Measurements from ENCODE around the gene ACP7.

The ACP7 gene

DNA sequence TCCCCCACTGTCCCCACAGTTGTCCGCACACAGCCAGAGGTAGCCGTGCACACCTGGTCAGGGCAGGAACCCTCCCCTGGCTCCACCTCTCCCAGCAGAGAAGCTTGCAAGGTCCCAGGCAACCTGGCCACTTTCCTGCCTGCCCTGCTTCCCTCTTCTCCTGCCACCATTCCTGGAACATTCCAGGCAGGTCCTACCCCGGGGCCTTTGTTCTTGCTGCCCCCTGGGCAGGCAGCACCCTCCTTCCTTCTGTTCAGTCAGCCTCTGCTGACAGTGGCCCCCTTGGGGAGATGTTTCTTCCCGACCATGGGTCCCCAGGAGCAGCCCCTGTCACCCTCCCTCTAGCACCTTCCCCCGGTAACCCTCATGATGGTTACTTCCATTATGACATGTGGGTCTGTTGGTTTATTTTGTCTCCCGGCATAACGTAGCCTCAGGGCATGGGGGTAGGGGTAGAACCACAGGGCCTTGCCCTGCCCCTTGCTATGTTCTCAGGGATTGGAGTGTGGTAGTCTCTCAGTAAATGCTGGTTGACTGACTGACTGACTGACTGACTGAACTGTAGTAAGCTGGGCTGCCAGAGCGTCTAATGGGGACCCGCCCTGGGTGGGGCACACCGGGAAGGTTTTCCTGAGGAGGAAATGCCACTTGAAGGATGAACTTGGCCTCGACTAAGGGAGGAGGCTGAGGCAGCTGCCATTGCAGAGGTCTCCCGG, 52.2 kb downstream of the ACP7 start:
- TF ChIP-seq ZFX (IDR thresholded peaks at IDR 0.05; ENCODE audit: borderline replicate concordance): no peak
- TF ChIP-seq, protein P1, sequence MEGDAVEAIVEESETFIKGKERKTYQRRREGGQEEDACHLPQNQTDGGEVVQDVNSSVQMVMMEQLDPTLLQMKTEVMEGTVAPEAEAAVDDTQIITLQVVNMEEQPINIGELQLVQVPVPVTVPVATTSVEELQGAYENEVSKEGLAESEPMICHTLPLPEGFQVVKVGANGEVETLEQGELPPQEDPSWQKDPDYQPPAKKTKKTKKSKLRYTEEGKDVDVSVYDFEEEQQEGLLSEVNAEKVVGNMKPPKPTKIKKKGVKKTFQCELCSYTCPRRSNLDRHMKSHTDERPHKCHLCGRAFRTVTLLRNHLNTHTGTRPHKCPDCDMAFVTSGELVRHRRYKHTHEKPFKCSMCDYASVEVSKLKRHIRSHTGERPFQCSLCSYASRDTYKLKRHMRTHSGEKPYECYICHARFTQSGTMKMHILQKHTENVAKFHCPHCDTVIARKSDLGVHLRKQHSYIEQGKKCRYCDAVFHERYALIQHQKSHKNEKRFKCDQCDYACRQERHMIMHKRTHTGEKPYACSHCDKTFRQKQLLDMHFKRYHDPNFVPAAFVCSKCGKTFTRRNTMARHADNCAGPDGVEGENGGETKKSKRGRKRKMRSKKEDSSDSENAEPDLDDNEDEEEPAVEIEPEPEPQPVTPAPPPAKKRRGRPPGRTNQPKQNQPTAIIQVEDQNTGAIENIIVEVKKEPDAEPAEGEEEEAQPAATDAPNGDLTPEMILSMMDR (IDR thresholded peaks at IDR 0.05): no peak
- peak overlapping the region; percentile 27; the same call in 1 of the 2 replicates for H3K27ac ChIP-seq

DNA sequence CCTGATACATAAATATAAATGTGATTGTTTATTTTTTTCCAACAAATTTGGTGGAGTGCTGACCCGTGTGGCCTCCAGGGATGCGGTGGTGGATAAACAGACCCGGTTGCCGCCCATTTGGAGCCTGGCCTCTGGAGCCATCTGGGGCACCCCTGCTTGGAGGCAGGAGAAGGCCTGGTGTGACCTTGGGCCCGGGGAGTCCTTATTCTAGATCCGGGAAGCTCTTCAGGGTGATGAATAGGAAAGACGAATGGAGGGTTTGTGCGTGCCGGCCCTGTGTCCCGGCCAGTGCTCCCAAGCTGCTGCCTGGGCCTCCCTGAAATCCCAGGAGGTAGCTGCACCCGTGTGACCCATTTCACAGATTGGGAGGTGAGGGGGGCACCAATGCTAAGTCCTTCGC, 53.0 kb downstream of the ACP7 start:
- TF ChIP-seq ZFX (IDR thresholded peaks at IDR 0.05; ENCODE audit: borderline replicate concordance): no peak
- TF ChIP-seq, protein P1 (IDR thresholded peaks at IDR 0.05): no peak
- H3K27ac ChIP-seq: peak overlapping the region; percentile 27; the same call in 1 of the 2 replicates

DNA sequence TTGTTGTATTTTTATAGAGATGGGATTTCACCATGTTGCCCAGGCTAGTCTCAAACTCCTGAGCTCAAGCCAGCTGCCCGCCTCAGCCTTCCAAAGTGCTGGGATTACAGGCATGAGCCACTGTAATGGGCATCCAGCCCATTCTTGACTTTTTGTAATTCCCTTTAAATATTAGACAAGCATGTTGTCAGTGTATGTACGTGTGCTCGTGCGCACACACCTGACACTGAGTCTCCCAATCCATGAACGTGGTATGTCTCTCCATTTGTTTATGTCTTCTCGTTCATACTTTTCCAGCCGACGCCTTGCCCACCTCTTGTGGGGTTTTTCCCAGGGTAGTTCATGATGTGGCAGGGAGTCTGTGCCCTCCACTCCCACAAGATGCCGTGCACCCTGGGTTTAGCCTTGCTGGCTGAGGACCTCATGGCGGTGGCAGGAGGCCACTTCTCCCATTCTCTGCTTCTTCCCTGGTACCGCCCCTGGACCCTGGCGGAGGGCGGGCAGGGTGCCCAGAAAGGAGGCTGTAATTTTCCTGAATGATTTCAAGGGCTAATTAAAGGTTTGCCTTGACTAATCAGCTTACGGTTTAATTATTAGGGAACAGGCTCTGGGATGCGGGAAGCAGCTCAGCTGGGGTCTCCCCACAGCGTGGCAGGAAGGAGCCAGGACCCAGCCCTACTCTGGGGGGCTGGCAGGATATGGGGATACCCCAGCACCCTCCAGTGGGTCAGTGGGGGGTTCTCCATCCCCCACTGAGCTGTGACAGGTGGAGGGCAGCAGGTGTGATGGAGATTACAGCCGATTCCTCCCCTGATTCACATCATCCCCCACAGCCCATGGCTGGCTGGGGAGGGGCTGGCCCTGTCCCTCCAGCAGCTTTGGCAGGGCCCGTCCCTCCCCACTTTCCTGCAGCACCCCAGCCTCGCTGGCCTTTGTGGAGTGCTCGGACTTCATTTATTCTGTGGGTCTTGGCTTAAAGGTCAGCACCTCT, 54.3 kb downstream of the ACP7 start:
- no peak for TF ChIP-seq ZFX (IDR thresholded peaks at IDR 0.05; ENCODE audit: borderline replicate concordance)
- TF ChIP-seq, protein P1 (IDR thresholded peaks at IDR 0.05): no peak
- no peak overlapping the region for H3K27ac ChIP-seq

DNA sequence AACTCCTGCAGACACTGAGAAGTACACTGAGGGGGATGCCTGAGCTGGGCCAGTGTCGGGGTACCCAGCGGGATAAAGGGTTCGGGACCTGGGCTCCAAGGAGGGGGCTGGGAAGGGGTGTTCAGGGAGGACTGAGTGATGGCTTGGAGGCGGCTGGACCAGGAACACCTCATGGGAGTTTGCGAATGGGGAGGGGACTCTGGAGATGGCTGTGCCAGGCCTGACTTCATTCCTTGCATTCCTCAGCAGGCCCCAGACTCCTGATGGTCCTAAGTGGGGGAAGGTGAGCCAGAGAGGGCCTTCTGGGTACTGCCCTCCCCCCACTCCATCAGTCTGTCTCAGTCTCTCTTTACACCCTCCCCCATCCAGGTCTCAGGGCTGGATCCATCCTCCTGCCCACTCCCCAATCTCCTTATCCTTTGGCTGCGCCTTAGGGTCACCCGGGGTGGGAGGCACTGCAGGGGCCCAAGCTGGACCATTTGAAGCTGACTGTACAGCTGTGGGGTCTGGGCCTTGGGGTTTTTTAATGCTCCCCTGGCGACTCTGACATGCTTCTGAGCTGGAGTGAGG, 55.2 kb downstream of the ACP7 start:
- TF ChIP-seq, protein P1 (IDR thresholded peaks at IDR 0.05): no peak
- no peak for TF ChIP-seq ZFX (IDR thresholded peaks at IDR 0.05; ENCODE audit: borderline replicate concordance)
- H3K27ac ChIP-seq: no peak overlapping the region

DNA sequence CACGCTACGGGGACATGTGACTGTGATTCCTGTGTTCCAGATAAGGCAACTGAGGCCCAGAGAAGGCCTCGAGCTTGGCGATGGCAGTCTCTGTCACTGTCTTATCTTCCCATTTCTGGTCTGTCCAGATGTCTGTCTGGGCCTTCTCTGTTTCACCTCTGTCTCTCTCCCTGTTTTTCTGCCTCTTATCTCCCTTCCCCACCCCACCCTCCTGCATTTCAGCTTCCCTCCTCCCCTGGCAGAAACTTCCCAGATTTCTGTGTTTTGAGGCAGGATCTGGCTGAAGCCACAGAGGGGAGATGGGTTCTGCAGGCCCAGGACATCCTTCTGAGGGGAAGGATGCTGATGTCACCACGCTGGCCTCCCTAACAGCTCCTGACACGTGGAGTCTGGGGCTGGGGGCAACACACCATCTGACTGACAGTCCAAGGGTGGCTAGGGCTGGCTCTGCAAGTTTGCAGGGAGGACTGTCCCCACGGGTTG, 55.8 kb downstream of the ACP7 start:
- H3K27ac ChIP-seq: no peak overlapping the region
- TF ChIP-seq ZFX (IDR thresholded peaks at IDR 0.05; ENCODE audit: borderline replicate concordance): no peak
- TF ChIP-seq, protein P1 (IDR thresholded peaks at IDR 0.05): no peak

DNA sequence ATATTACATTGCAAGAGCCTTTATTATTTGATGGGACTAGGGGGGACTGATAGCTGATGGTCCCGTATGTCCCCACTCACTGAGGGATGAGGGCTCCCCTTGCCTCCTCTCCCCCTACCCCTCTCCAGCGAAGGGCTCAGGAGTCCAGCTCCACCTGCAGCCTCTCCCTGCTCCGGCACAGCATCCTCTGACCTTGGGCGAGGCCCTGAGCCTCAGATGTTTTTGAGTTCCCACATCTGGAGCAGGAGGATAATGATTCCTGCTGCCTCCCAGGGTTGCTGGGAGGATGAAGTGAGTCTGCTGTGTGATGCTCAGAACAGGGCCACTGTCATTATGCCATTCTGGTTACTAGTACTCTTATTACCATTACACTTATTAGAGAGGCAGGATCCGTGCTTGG, 56.4 kb downstream of the ACP7 start:
- no peak for TF ChIP-seq ZFX (IDR thresholded peaks at IDR 0.05; ENCODE audit: borderline replicate concordance)
- TF ChIP-seq, protein P1 (IDR thresholded peaks at IDR 0.05): no peak
- H3K27ac ChIP-seq: no peak overlapping the region

Data from 22Rv1 (cell line).